DOHH2 (cell line): ENCODE results near the gene KATNAL2.

ENCODE experiments used
- H3F3A ChIP-seq: fragments of 200-600 bp; sonication (generic), shearing (Covaris generic); 2 replicates; pipeline ENCODE4 v1.6.0; 2016; ENCODE audit warnings: antibody characterized with exemption, mild to moderate bottlenecking; ENCODE audit not compliant: control insufficient read depth, insufficient read depth
- H3K27ac ChIP-seq: fragments of 200-600 bp; sonication (generic); 2 replicates; pipeline ENCODE4 v1.5.1; 2014; ENCODE audit warnings: low read depth, mild to moderate bottlenecking, low read length, moderate library complexity
- H3K27me3 ChIP-seq: fragments of 200-600 bp; sonication (generic); 2 replicates; pipeline ENCODE4 v1.6.1; 2014; ENCODE audit warnings: mild to moderate bottlenecking, low read length, mixed read lengths; ENCODE audit not compliant: control insufficient read depth
- H3K36me3 ChIP-seq: fragments of 200-600 bp; sonication (generic); 2 replicates; pipeline ENCODE4 v1.6.1; 2014; ENCODE audit warnings: mild to moderate bottlenecking, low read length, moderate library complexity, mixed read lengths; ENCODE audit not compliant: control insufficient read depth
- H3K4me1 ChIP-seq: fragments of 200-600 bp; sonication (generic); 2 replicates; pipeline ENCODE4 v1.6.1; 2014; ENCODE audit warnings: mild to moderate bottlenecking, low read length, mixed read lengths; ENCODE audit not compliant: control insufficient read depth
- H3K4me2 ChIP-seq: fragments of 200-600 bp; sonication (generic); 2 replicates; pipeline ENCODE4 v1.6.0; 2014; ENCODE audit warnings: mild to moderate bottlenecking, low read length, moderate library complexity
- H3K4me3 ChIP-seq: fragments of 200-600 bp; sonication (generic); 2 replicates; pipeline ENCODE4 v1.5.1; 2014; ENCODE audit warnings: mild to moderate bottlenecking, low read length, mixed read lengths
- H3K79me2 ChIP-seq: fragments of 200-600 bp; sonication (generic); 2 replicates; pipeline ENCODE4 v1.6.1; 2014; ENCODE audit warnings: mild to moderate bottlenecking, low read length, mixed read lengths; ENCODE audit not compliant: control insufficient read depth
- H3K9me2 ChIP-seq: fragments of 200-600 bp; sonication (generic); replicated peaks from 2 replicates; pipeline ENCODE4 v1.6.1; 2014; ENCODE audit warnings: mild to moderate bottlenecking, low read length, mixed read lengths; ENCODE audit not compliant: control insufficient read depth
- H3K9me3 ChIP-seq: fragments of 200-600 bp; sonication (generic); 2 replicates; pipeline ENCODE4 v1.6.1; 2014; ENCODE audit warnings: antibody characterized with exemption, low read length, mixed read lengths; ENCODE audit not compliant: control insufficient read depth, insufficient read depth
- H4K20me1 ChIP-seq: fragments of 200-600 bp; sonication (generic); 2 replicates; pipeline ENCODE4 v1.6.0; 2014; ENCODE audit warnings: low read depth, mild to moderate bottlenecking, antibody characterized with exemption, low read length, moderate library complexity; ENCODE audit not compliant: control insufficient read depth, insufficient read depth
- CTCF ChIP-seq: fragments of 200-600 bp; sonication (generic); IDR thresholded peaks from one replicate; pipeline ENCODE4 v1.5.1; 2014; ENCODE audit warnings: antibody characterized with exemption, mild to moderate bottlenecking, low read depth, low read length; ENCODE audit not compliant: poor library complexity, severe bottlenecking
- EZH2phosphoT487 ChIP-seq: fragments of 200-600 bp; sonication (generic); IDR thresholded peaks from 2 replicates; pipeline ENCODE4 v1.6.1; 2017; ENCODE audit warnings: borderline replicate concordance, mild to moderate bottlenecking, antibody characterized with exemption, low read length, moderate library complexity, mixed read lengths

Gene KATNAL2

GRCh38 chr18:47081578-47081977 is 164.2 kb downstream of the KATNAL2 start:
- Histone ChIP-seq H3K4me3 (no peak overlapping the region), H3K79me2 (no peaks in the 10 kb centered on the region), H3K27ac (no peak overlapping the region), H3K9me2 (no peaks in the 10 kb centered on the region), H3F3A (no peaks in the 10 kb centered on the region), H3K36me3 (no peaks in the 10 kb centered on the region), H3K27me3 (no peaks in the 10 kb centered on the region), H4K20me1 (no peaks in the 10 kb centered on the region), H3K4me2 (no peak overlapping the region), H3K9me3 (no peaks in the 10 kb centered on the region), H3K4me1 (no peaks in the 10 kb centered on the region)
- no peak for TF ChIP-seq CTCF
- TF ChIP-seq EZH2phosphoT487 = no peak

- no peaks in the 10 kb centered on the region for H4K20me1 ChIP-seq
- H3F3A ChIP-seq = no peaks in the 10 kb centered on the region
- H3K79me2 ChIP-seq = no peaks in the 10 kb centered on the region
- H3K27me3 ChIP-seq = no peaks in the 10 kb centered on the region
- TF ChIP-seq EZH2phosphoT487 (no peak), CTCF (no peak)
- H3K36me3 ChIP-seq = no peaks in the 10 kb centered on the region
- no peak overlapping the region for H3K27ac ChIP-seq
- H3K9me2 ChIP-seq = no peaks in the 10 kb centered on the region
- no peak overlapping the region for H3K4me2 ChIP-seq
- H3K9me3 ChIP-seq = no peaks in the 10 kb centered on the region
- no peaks in the 10 kb centered on the region for H3K4me1 ChIP-seq
- no peak overlapping the region for H3K4me3 ChIP-seq
Observed at GRCh38 chr18:47087676-47088075, 170.3 kb downstream of the KATNAL2 start.

- Histone ChIP-seq H3K4me3 (no peak overlapping the region), H3K9me2 (no peaks in the 10 kb centered on the region), H3K27ac (no peak overlapping the region), H3K36me3 (no peaks in the 10 kb centered on the region), H3K79me2 (no peaks in the 10 kb centered on the region), H4K20me1 (no peaks in the 10 kb centered on the region), H3K4me2 (no peak overlapping the region), H3K27me3 (no peaks in the 10 kb centered on the region), H3K4me1 (peaks cover 4% of the 10 kb centered on the region; the same call in 1 of the 2 replicates), H3F3A (no peaks in the 10 kb centered on the region), H3K9me3 (no peaks in the 10 kb centered on the region)
- TF ChIP-seq CTCF (no peak), EZH2phosphoT487 (no peak)
Observed at GRCh38 chr18:47095810-47096209, 178.4 kb downstream of the KATNAL2 start.
